ENCODE data around the gene ASMT.
"Not testable (repeated sequence)": the region's sequence is repeated elsewhere in the genome, so short reads cannot be mapped to it uniquely, and the experiment has no call there.

ASMT gene

GRCh38 chrX:1597345-1598020 lies 17.4 kb upstream of the ASMT start:
- DNase-seq: no peak

- no peak for DNase-seq
These were observed 16.6 kb upstream of the ASMT start for GRCh38 chrX:1598021-1598875.

- no peak for DNase-seq
These were observed 15.7 kb upstream of the ASMT start for GRCh38 chrX:1598876-1599790.

- DNase-seq: no peak
These were observed 15.0 kb upstream of the ASMT start for GRCh38 chrX:1599791-1600405.

- DNase-seq: no peak
These were observed 14.3 kb upstream of the ASMT start for GRCh38 chrX:1600406-1601050.

GRCh38 chrX:1601051-1601767 lies 13.7 kb upstream of the ASMT start:
- no peak for DNase-seq

GRCh38 chrX:1601768-1602085 lies 13.1 kb upstream of the ASMT start:
- DNase-seq: no peak

- no peak for DNase-seq
These were observed 12.6 kb upstream of the ASMT start for GRCh38 chrX:1602299-1602698.

GRCh38 chrX:1606496-1606895 lies 8.4 kb upstream of the ASMT start:
- no peak for DNase-seq

- no peak for DNase-seq
These were observed 5.5 kb upstream of the ASMT start for GRCh38 chrX:1609311-1609710.

GRCh38 chrX:1609762-1610161 lies 5.1 kb upstream of the ASMT start:
- no peak for DNase-seq

GRCh38 chrX:1610166-1610565 lies 4.7 kb upstream of the ASMT start:
- DNase-seq: no peak

- no peak for DNase-seq
These were observed 4.1 kb upstream of the ASMT start for GRCh38 chrX:1610736-1611135.

GRCh38 chrX:1612641-1613286 lies 2.1 kb upstream of the ASMT start:
- no peak for DNase-seq

- DNase-seq: no peak
These were observed 3.8 kb downstream of the ASMT start for GRCh38 chrX:1618689-1619088.

GRCh38 chrX:1623691-1624090 lies 8.8 kb downstream of the ASMT start:
- DNase-seq: no peak

- DNase-seq: not testable (repeated sequence)
These were observed 9.4 kb downstream of the ASMT start for GRCh38 chrX:1624158-1624860.

- DNase-seq: not testable (repeated sequence)
These were observed 10.0 kb downstream of the ASMT start for GRCh38 chrX:1624861-1625215.

GRCh38 chrX:1629244-1629643 lies 14.4 kb downstream of the ASMT start:
- no peak for DNase-seq

Data from anterior cingulate cortex (tissue), 58 donors.